Ishikawa (cell line): ENCODE results near the gene SCN4A.

Experiments
- CREB1 ChIP-seq: IDR thresholded peaks from 2 replicates; pipeline ENCODE4 v1.6.1; 2012; ENCODE audit warnings: low read depth
- EGR1 ChIP-seq: IDR thresholded peaks from 2 replicates; pipeline ENCODE4 v1.6.1; 2012
- EP300 ChIP-seq: IDR thresholded peaks from 2 replicates; pipeline ENCODE4 v1.6.1; 2012; ENCODE audit warnings: borderline replicate concordance
- NFIC ChIP-seq: IDR thresholded peaks from 2 replicates; pipeline ENCODE4 v1.6.1; 2012
- RAD21 ChIP-seq: IDR thresholded peaks from 2 replicates; pipeline ENCODE4 v1.6.1; 2012; ENCODE audit warnings: low read depth
- REST ChIP-seq: IDR thresholded peaks from 2 replicates; pipeline ENCODE4 v1.6.1; 2012; ENCODE audit warnings: low read depth, mild to moderate bottlenecking
- TAF1 ChIP-seq: IDR thresholded peaks from 2 replicates; pipeline ENCODE4 v1.6.1; 2012; ENCODE audit warnings: low read depth, mild to moderate bottlenecking
- YY1 ChIP-seq: IDR thresholded peaks from 2 replicates; pipeline ENCODE4 v1.6.1; 2012; ENCODE audit warnings: low read depth
- TF ChIP-seq, protein P1 (sequence below): IDR thresholded peaks from 2 replicates; pipeline ENCODE4 v1.6.1; 2012
- TF ChIP-seq, protein P2 (sequence below): IDR thresholded peaks from 2 replicates; pipeline ENCODE4 v1.6.1; 2012

- TF ChIP-seq YY1 (no peak), REST (no peak), CREB1 (no peak), RAD21 (no peak), EP300 (no peak), TAF1 (no peak), NFIC (no peak), EGR1 (no peak)
- TF ChIP-seq, protein P1, sequence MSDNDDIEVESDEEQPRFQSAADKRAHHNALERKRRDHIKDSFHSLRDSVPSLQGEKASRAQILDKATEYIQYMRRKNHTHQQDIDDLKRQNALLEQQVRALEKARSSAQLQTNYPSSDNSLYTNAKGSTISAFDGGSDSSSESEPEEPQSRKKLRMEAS: no peak
- TF ChIP-seq, protein P2, sequence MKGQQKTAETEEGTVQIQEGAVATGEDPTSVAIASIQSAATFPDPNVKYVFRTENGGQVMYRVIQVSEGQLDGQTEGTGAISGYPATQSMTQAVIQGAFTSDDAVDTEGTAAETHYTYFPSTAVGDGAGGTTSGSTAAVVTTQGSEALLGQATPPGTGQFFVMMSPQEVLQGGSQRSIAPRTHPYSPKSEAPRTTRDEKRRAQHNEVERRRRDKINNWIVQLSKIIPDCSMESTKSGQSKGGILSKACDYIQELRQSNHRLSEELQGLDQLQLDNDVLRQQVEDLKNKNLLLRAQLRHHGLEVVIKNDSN: no peak
These were observed 4.0 kb upstream of the SCN4A start for GRCh38 chr17:63976702-63977101.
